A549 (cell line): Measurements from ENCODE around the gene RGS4. TPM values are rescaled to one million over a fixed set of nuclear protein-coding genes. Genes with fewer than 3 reads are reported as not detected.

Source experiments
- ATAC-seq, 2 experiments: fragments of 200-7000 bp in 1 of 2; fragments of >200 bp in 1 of 2; cut with Nextera tagmentation in 1 of 2; cut with Tn5 transposase in 1 of 2; 3 replicates each; pipeline versions ENCODE4 v1.8.0 to v1.9.1; 2018 to 2020; ENCODE audit warnings: mild to moderate bottlenecking in 1 of 2, moderate library complexity in 1 of 2
- CTCF ChIA-PET: fragments of 300-600 bp; sonication (Branson Sonifier 250); formaldehyde crosslinking; extraction: SDS; loops from one replicate; lab custom pipeline; 2021; ENCODE audit warnings: antibody characterized with exemption, inconsistent platforms; lab: Yijun Ruan, JAX
- POLR2A ChIA-PET: fragments of 350-600 bp; formaldehyde crosslinking; extraction: SDS; loops from one replicate; lab custom pipeline; 2021; ENCODE audit warnings: antibody characterized with exemption, inconsistent platforms; lab: Yijun Ruan, JAX
- DNase-seq, 2 experiments: peaks; one replicate each; pipeline versions ENCODE4 v3.0.0 to v3.0.0-alpha.2; 2011 to 2016; ENCODE audit warnings: low read depth in 1 of 2, low spot score in 1 of 2
- FAIRE-seq: peaks from 2 replicates; lab custom pipeline; 2011; peaks lifted over from hg19 to GRCh38; lab: Jason Lieb, UNC
- H3K27ac ChIP-seq, 2 experiments: fragments of >200 bp; sonication (Bioruptor Twin); formaldehyde crosslinking; 3 replicates each; pipeline ENCODE4 v1.5.1; 2016 to 2017
- H3K4me1 ChIP-seq: fragments of >200 bp; sonication (Bioruptor Twin); formaldehyde crosslinking; 3 replicates; pipeline ENCODE4 v1.6.1; 2016
- H3K4me2 ChIP-seq: fragments of >200 bp; sonication (Bioruptor Twin); formaldehyde crosslinking; 3 replicates; pipeline ENCODE4 v1.6.1; 2016
- H3K4me3 ChIP-seq: fragments of >200 bp; sonication (Bioruptor Twin); formaldehyde crosslinking; 3 replicates; pipeline ENCODE4 v1.5.1; 2016
- H3K9me3 ChIP-seq: fragments of >200 bp; sonication (Bioruptor Twin); formaldehyde crosslinking; 3 replicates; pipeline ENCODE4 v1.6.1; 2016
- CHD2 ChIP-seq: fragments of 150-350 bp; IDR thresholded peaks from 2 replicates; pipeline ENCODE4 v1.6.1; 2014; ENCODE audit warnings: low read length; ENCODE audit not compliant: partially characterized antibody
- CHD4 ChIP-seq: fragments of 200-600 bp; sonication (generic); IDR thresholded peaks from 2 replicates; pipeline ENCODE4 v1.6.1; 2016; ENCODE audit warnings: antibody characterized with exemption, mild to moderate bottlenecking, borderline replicate concordance
- E2F6 ChIP-seq: IDR thresholded peaks from 2 replicates; pipeline ENCODE4 v1.6.1; 2012; ENCODE audit warnings: low read depth, borderline replicate concordance
- EP300 ChIP-seq, 2 experiments: fragments of >200 bp; sonication (Bioruptor Twin); formaldehyde crosslinking; IDR thresholded peaks; 2 replicates in 1 of 2; 3 replicates in 1 of 2; pipeline ENCODE4 v1.6.1; 2016 to 2017
- FOSL2 ChIP-seq, 2 experiments: fragments of 450-650 bp in 1 of 2; fragments of >200 bp in 1 of 2; sonication (Bioruptor Twin) in 1 of 2; formaldehyde crosslinking; IDR thresholded peaks; 2 replicates each; pipeline versions ENCODE4 v1.5.0 to v1.6.1; 2016 to 2020; ENCODE audit warnings: mild to moderate bottlenecking in 1 of 2, moderate library complexity in 1 of 2
- HOXB13 ChIP-seq: fragments of 250-450 bp; sonication (Bioruptor Pico); IDR thresholded peaks from 2 replicates; pipeline ENCODE4 v1.5.0; 2020; ENCODE audit warnings: low read depth, mild to moderate bottlenecking, moderate library complexity
- HOXB5 ChIP-seq: fragments of 250-450 bp; sonication (Bioruptor Pico); IDR thresholded peaks from 2 replicates; pipeline ENCODE4 v1.5.0; 2020; ENCODE audit warnings: mild to moderate bottlenecking, moderate library complexity
- KDM5A ChIP-seq: fragments of 200-600 bp; sonication (generic); IDR thresholded peaks from 2 replicates; pipeline ENCODE4 v1.6.1; 2016; ENCODE audit warnings: antibody characterized with exemption, mild to moderate bottlenecking
- PBX3 ChIP-seq: IDR thresholded peaks from 2 replicates; pipeline ENCODE4 v1.6.1; 2012
- RAD21 ChIP-seq, 2 experiments: fragments of >200 bp in 1 of 2; sonication (Bioruptor Twin) in 1 of 2; formaldehyde crosslinking in 1 of 2; IDR thresholded peaks in 1 of 2; conservative IDR thresholded peaks in 1 of 2; 2 replicates in 1 of 2; 3 replicates in 1 of 2; pipeline ENCODE4 v1.6.1; 2012 to 2018; ENCODE audit warnings: inconsistent platforms in 1 of 2
- RCOR1 ChIP-seq: fragments of 150-350 bp; IDR thresholded peaks from 2 replicates; pipeline ENCODE4 v1.6.1; 2014; ENCODE audit warnings: antibody characterized with exemption, low read length, low read depth
- REST ChIP-seq: fragments of 200-600 bp; sonication (generic); IDR thresholded peaks from 2 replicates; pipeline ENCODE4 v1.6.1; 2016; ENCODE audit warnings: antibody characterized with exemption, mild to moderate bottlenecking, moderate library complexity
- SMC3 ChIP-seq: fragments of >200 bp; sonication (Bioruptor Twin); formaldehyde crosslinking; IDR thresholded peaks from 3 replicates; pipeline ENCODE4 v1.6.1; 2018; ENCODE audit warnings: inconsistent platforms
- ZNF302 ChIP-seq: fragments of 250-450 bp; sonication (Bioruptor Pico); IDR thresholded peaks from 2 replicates; pipeline ENCODE4 v1.9.0; 2021; ENCODE audit warnings: inconsistent platforms, mild to moderate bottlenecking, moderate library complexity
- WGBS: methylation state at CpG from one replicate; pipeline ENCODE4 v1.1.6; 2017; ENCODE audit errors: missing lambda C conversion rate; 5-methylcytosine and 5-hydroxymethylcytosine counted together
- polyA plus RNA-seq, 4 experiments: library from polyadenylated mRNA; depleted of rRNA in 3 of 4; stranded (reverse); fragments of >200 nt; fragmentation: RNase III in 1 of 4; extraction: RNeasy Plus Mini Kit Qiagen cat#74134 plus additional on column Dnase treatment in 1 of 4; gene quantifications; 2 replicates in 3 of 4; 3 replicates in 1 of 4; pipeline ENCODE4 v1.2.3, GENCODE V29; 2011 to 2017

Gene RGS4
- polyA plus RNA-seq, 2 of the 4 experiments (the other 2 are of a cell fraction): 0.05 TPM; not detected in 1

- POLR2A ChIA-PET: no interaction called here
- no peak for FAIRE-seq
Observed at GRCh38 chr1:163027610-163028009, 41.6 kb upstream of the RGS4 start.

GRCh38 chr1:163029901-163030300, 39.3 kb upstream of the RGS4 start:
- H3K4me3 ChIP-seq: no peak overlapping the region
- ATAC-seq (no peak), FAIRE-seq (no peak), DNase-seq (no peak)
- ChIA-PET POLR2A (no interaction called here), CTCF (no interaction called here)
- H3K4me2 ChIP-seq: no peak overlapping the region
- no peak for TF ChIP-seq E2F6
- TF ChIP-seq ZNF302 (CRISPR knock-in tag): no peak
- no peak for TF ChIP-seq PBX3
- no peak for TF ChIP-seq RCOR1
- TF ChIP-seq SMC3: no peak
- TF ChIP-seq REST: no peak
- no peak for TF ChIP-seq CHD2
- TF ChIP-seq FOSL2 (IDR thresholded peaks at IDR 0.05): no peak
- TF ChIP-seq FOSL2 (CRISPR knock-in tag; IDR thresholded peaks at IDR 0.05): no peak
- no peaks in the 10 kb centered on the region for H3K4me1 ChIP-seq
- 32% methylated on average over 5 of the region's 5 CpGs for WGBS
- H3K27ac ChIP-seq: no peak overlapping the region
- no peaks in the 10 kb centered on the region for H3K9me3 ChIP-seq

More at GRCh38 chr1:163027610-163028009, 41.6 kb upstream of the RGS4 start:
- TF ChIP-seq CHD4: no peak
- TF ChIP-seq HOXB13: no peak
- TF ChIP-seq KDM5A: no peak
- no peak for TF ChIP-seq HOXB5 (CRISPR knock-in tag)
- no peak for TF ChIP-seq RAD21 (conservative IDR thresholded peaks at IDR 0.05 in 1 of 2, IDR thresholded peaks at IDR 0.05 in 1 of 2)
- TF ChIP-seq EP300 (IDR thresholded peaks at IDR 0.05): no peak
- ATAC-seq: no peak
- Histone ChIP-seq H3K4me2 (no peak overlapping the region), H3K4me1 (no peaks in the 10 kb centered on the region), H3K4me3 (no peak overlapping the region), H3K9me3 (no peaks in the 10 kb centered on the region; the same call in 2 of the 3 replicates), H3K27ac (no peak overlapping the region)
- CTCF ChIA-PET: interaction anchor here (0.7 kb wide), 1 partner anchor 1068 kb away, joined by 3 read pairs; no protein-coding TSS in a partner anchor
- no peak for DNase-seq

- no peaks in the 10 kb centered on the region for H3K4me1 ChIP-seq
- peak in 1 of 2 experiments; percentile 13 for DNase-seq
- H3K9me3 ChIP-seq: no peaks in the 10 kb centered on the region
- no peak for FAIRE-seq
- no peak overlapping the region for H3K4me3 ChIP-seq
- ChIA-PET CTCF (interaction anchor here (0.7 kb wide), 1 partner anchor 791 kb away, joined by 3 read pairs; no protein-coding TSS in a partner anchor), POLR2A (no interaction called here)
- ATAC-seq: no peak
- TF ChIP-seq FOSL2 (IDR thresholded peaks at IDR 0.05): no peak
- 0 out of 2 replicates have a peak, but pooled peaks have one; percentile 19 for TF ChIP-seq FOSL2 (CRISPR knock-in tag; IDR thresholded peaks at IDR 0.05)
- no peak for TF ChIP-seq CHD4
- 6% methylated on average over 3 of the region's 3 CpGs for WGBS
- no peak overlapping the region for H3K4me2 ChIP-seq
- H3K27ac ChIP-seq: no peak overlapping the region
Observed at GRCh38 chr1:163035446-163036249, 33.5 kb upstream of the RGS4 start.
